ENCODE results near the gene DACT2.

DACT2 gene

GRCh38 chr6:168347615-168348014, 28.0 kb upstream of the DACT2 start:
- DNase-seq = no peak

- DNase-seq = no peak
Measured at GRCh38 chr6:168347053-168347452, 27.5 kb upstream of the DACT2 start.

- no peak for DNase-seq
Measured at GRCh38 chr6:168345896-168346754, 26.5 kb upstream of the DACT2 start.

- DNase-seq = no peak
Measured at GRCh38 chr6:168345266-168345665, 25.7 kb upstream of the DACT2 start.

- DNase-seq = no peak
Measured at GRCh38 chr6:168344338-168344737, 24.8 kb upstream of the DACT2 start.

- DNase-seq = no peak
Measured at GRCh38 chr6:168343239-168344150, 23.9 kb upstream of the DACT2 start.

- no peak for DNase-seq
Measured at GRCh38 chr6:168342636-168343035, 23.1 kb upstream of the DACT2 start.

- DNase-seq = no peak
Measured at GRCh38 chr6:168341280-168341900, 21.8 kb upstream of the DACT2 start.

GRCh38 chr6:168340819-168341218, 21.2 kb upstream of the DACT2 start:
- no peak for DNase-seq

- DNase-seq = no peak
Measured at GRCh38 chr6:168338777-168339176, 19.2 kb upstream of the DACT2 start.

- no peak for DNase-seq
Measured at GRCh38 chr6:168336967-168337366, 17.4 kb upstream of the DACT2 start.

- no peak for DNase-seq
Measured at GRCh38 chr6:168333989-168334388, 14.4 kb upstream of the DACT2 start.

GRCh38 chr6:168333491-168333890, 13.9 kb upstream of the DACT2 start:
- no peak for DNase-seq

- no peak for DNase-seq
Measured at GRCh38 chr6:168333039-168333438, 13.5 kb upstream of the DACT2 start.

GRCh38 chr6:168332020-168332419, 12.4 kb upstream of the DACT2 start:
- no peak for DNase-seq

- no peak for DNase-seq
Measured at GRCh38 chr6:168331058-168331457, 11.5 kb upstream of the DACT2 start.

- DNase-seq = no peak
Measured at GRCh38 chr6:168330403-168330802, 10.8 kb upstream of the DACT2 start.

- no peak for DNase-seq
Measured at GRCh38 chr6:168328086-168328485, 8.5 kb upstream of the DACT2 start.

GRCh38 chr6:168326294-168327261, 7.0 kb upstream of the DACT2 start:
- DNase-seq = no peak

GRCh38 chr6:168322966-168323365, 3.4 kb upstream of the DACT2 start:
- DNase-seq = no peak

- no peak for DNase-seq
Measured at GRCh38 chr6:168320634-168321033, 1.1 kb upstream of the DACT2 start.
